DND-41 (cell line): Measurements from ENCODE around the gene ERF.

Source experiments
- ATAC-seq: fragments of 200-7000 bp; cut with Tn5 transposase; 3 replicates; pipeline ENCODE4 v1.9.1; 2021; ENCODE audit warnings: low read depth; ENCODE audit not compliant: insufficient read depth
- DNase-seq: peaks from one replicate; pipeline ENCODE4 v3.0.0-alpha.2; 2020
- H2AFZ ChIP-seq: 2 replicates; pipeline ENCODE4 v1.6.0; 2012; ENCODE audit warnings: low read depth, low read length
- H3K27ac ChIP-seq: 2 replicates; pipeline ENCODE4 v1.5.1; 2012; ENCODE audit warnings: low read length, inconsistent platforms
- H3K27me3 ChIP-seq: fragments of 200-600 bp; sonication (generic); 2 replicates; pipeline ENCODE4 v1.6.0; 2012; ENCODE audit warnings: low read length, mild to moderate bottlenecking, inconsistent platforms; ENCODE audit not compliant: insufficient read depth, poor library complexity
- H3K36me3 ChIP-seq: 2 replicates; pipeline ENCODE4 v1.5.1; 2012; ENCODE audit warnings: low read length, inconsistent platforms; ENCODE audit not compliant: insufficient read depth
- H3K4me1 ChIP-seq: 2 replicates; pipeline ENCODE4 v1.5.1; 2012; ENCODE audit warnings: mild to moderate bottlenecking, low read length; ENCODE audit not compliant: insufficient read depth
- H3K4me2 ChIP-seq: 2 replicates; pipeline ENCODE4 v1.6.0; 2012; ENCODE audit warnings: mild to moderate bottlenecking, moderate library complexity, low read length, inconsistent platforms; ENCODE audit not compliant: insufficient read depth
- H3K4me3 ChIP-seq, 2 experiments: fragments of 200-600 bp in 1 of 2; shearing (Covaris generic) in 1 of 2; 2 replicates each; pipeline ENCODE4 v1.5.1; 2012 to 2016; ENCODE audit warnings: inconsistent platforms in 2 of 2, low read length in 2 of 2, mild to moderate bottlenecking in 2 of 2, low read depth in 1 of 2, moderate library complexity in 1 of 2
- H3K79me2 ChIP-seq: 2 replicates; pipeline ENCODE4 v1.6.0; 2012; ENCODE audit warnings: low read length, inconsistent platforms; ENCODE audit not compliant: insufficient read depth
- H3K9ac ChIP-seq: 2 replicates; pipeline ENCODE4 v1.6.0; 2012; ENCODE audit warnings: low read depth, mild to moderate bottlenecking, inconsistent platforms, low read length, moderate library complexity
- H3K9me3 ChIP-seq: 2 replicates; pipeline ENCODE4 v1.5.1; 2012; ENCODE audit warnings: low read length, moderate library complexity, mild to moderate bottlenecking, inconsistent platforms; ENCODE audit not compliant: insufficient read depth, severe bottlenecking
- H4K20me1 ChIP-seq: 2 replicates; pipeline ENCODE4 v1.6.0; 2012; ENCODE audit warnings: low read length; ENCODE audit not compliant: insufficient read depth
- CTCF ChIP-seq: IDR thresholded peaks from 2 replicates; pipeline ENCODE4 v1.5.1; 2012; ENCODE audit warnings: borderline replicate concordance, low read length, moderate library complexity, mild to moderate bottlenecking; ENCODE audit not compliant: poor library complexity, severe bottlenecking; ENCODE audit errors: extremely low read depth
- EZH2 ChIP-seq: IDR thresholded peaks from 3 replicates; pipeline ENCODE4 v1.6.1; 2012; ENCODE audit warnings: borderline replicate concordance, low read depth, mild to moderate bottlenecking, moderate library complexity, low read length, inconsistent platforms; ENCODE audit not compliant: severe bottlenecking

The ERF gene

GRCh38 chr19:42246922-42247639, 7.8 kb downstream of the ERF start:
- peaks cover 23% of the 10 kb centered on the region for H3K4me1 ChIP-seq
- H3K4me2 ChIP-seq = no peak overlapping the region
- H4K20me1 ChIP-seq = peaks cover 23% of the 10 kb centered on the region
- DNase-seq (no peak), ATAC-seq (no peak)
- TF ChIP-seq EZH2 = no peak
- H3K79me2 ChIP-seq = peaks cover 35% of the 10 kb centered on the region
- H3K9ac ChIP-seq = no peak overlapping the region
- H3K4me3 ChIP-seq = no peak overlapping the region
- H3K36me3 ChIP-seq = peaks cover 28% of the 10 kb centered on the region
- H3K27me3 ChIP-seq = no peaks in the 10 kb centered on the region
- no peak overlapping the region for H2AFZ ChIP-seq
- H3K27ac ChIP-seq = no peak overlapping the region
- H3K9me3 ChIP-seq = no peaks in the 10 kb centered on the region

- Histone ChIP-seq H3K4me1 (peaks cover 20% of the 10 kb centered on the region), H2AFZ (no peak overlapping the region), H3K27me3 (no peaks in the 10 kb centered on the region), H3K79me2 (peaks cover 35% of the 10 kb centered on the region), H3K27ac (no peak overlapping the region), H4K20me1 (peaks cover 20% of the 10 kb centered on the region), H3K9me3 (no peaks in the 10 kb centered on the region), H3K9ac (no peak overlapping the region), H3K4me3 (no peak overlapping the region), H3K4me2 (no peak overlapping the region), H3K36me3 (peaks cover 28% of the 10 kb centered on the region)
- TF ChIP-seq EZH2 = no peak
- peak; percentile 21 for TF ChIP-seq CTCF
- ATAC-seq (no peak), DNase-seq (no peak)
Observed at GRCh38 chr19:42246143-42246921, 8.6 kb downstream of the ERF start.

GRCh38 chr19:42245231-42245630, 9.7 kb downstream of the ERF start:
- peaks cover 36% of the 10 kb centered on the region for H3K79me2 ChIP-seq
- peak overlapping the region in 1 of 2 experiments; percentile 70; a peak in 2 of 4 replicates for H3K4me3 ChIP-seq
- H4K20me1 ChIP-seq = peaks cover 17% of the 10 kb centered on the region
- no peaks in the 10 kb centered on the region for H3K27me3 ChIP-seq
- ATAC-seq = no peak
- no peaks in the 10 kb centered on the region for H3K9me3 ChIP-seq
- TF ChIP-seq CTCF (no peak), EZH2 (no peak)
- peak overlapping the region; percentile 94 for H3K27ac ChIP-seq
- H3K9ac ChIP-seq = peak overlapping the region; percentile 82
- no peak for DNase-seq
- H3K36me3 ChIP-seq = peaks cover 24% of the 10 kb centered on the region
- peak overlapping the region; percentile 74 for H2AFZ ChIP-seq
- H3K4me1 ChIP-seq = peaks cover 31% of the 10 kb centered on the region
- peak overlapping the region; percentile 97 for H3K4me2 ChIP-seq
